ENCODE data around the gene FES. TPM values are rescaled to one million over a fixed set of nuclear protein-coding genes. Genes with fewer than 3 reads are reported as not detected.

FES gene
- total RNA-seq, 6 donors from 2014 or later = 33.4 to 144 (median 68.3) TPM

DNA sequence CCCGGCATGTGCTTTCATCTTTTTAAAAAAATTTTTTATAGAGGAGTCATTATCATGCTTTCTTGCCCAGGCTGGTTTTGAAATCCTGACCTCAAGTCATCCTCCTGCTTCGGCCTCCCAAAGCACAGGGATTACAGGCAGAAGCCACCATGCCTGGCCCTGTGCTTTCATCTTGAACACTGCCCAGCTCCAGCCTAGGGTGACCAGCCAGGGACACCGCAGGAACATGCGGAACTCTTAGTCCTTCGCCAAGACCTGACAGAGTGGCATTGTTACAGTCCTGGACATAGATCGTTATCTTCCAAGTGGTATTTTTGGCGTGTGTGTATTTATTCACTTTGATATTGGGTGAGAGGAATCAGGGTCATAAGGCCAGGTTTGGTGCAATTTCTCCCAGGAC lies 23.9 kb upstream of the FES start:
- WGBS, 2 donors = 69 to 84% methylated on average over 7 of the region's 7 CpGs

DNA sequence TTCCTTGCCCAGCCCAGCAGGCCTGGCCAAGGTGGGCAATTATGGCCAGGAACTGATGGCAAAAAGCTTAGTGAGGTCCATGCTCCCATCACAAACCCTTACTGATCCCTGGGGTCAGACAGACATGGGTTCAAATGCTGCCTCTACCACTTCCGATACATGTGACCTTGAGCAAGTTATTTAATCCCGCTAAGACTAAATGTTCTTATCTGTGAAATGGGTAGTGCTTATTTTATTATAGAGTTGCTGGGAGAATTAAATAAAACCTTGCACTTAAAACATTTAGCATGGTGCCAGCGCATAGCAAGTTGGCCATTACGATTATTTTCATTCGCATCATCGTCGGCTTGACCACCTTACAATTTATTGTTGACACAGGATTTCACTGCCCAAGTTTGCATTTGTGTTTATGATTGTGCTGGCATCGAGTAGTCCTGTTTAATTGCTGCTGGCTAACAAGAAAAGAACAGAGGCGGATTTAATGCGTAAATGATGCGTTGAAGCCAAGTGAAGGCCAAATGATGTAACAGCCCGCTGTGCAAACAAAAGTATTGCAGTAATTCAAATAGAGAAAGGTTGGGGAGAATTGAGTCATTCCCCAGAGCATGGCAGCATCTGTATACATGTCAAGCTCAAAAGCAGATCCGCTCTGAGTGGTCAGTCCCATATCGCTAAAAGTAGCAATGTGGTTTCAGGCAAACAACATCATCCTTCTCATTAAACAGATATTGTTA lies 23.2 kb upstream of the FES start:
- peak overlapping the region in 1 of 4 donors; percentile 63 for H3K27ac ChIP-seq
- WGBS, 2 donors = 86 to 88% methylated on average over 14 of the region's 14 CpGs
- H3K36me3 ChIP-seq = no peaks in the 10 kb centered on the region
- H3K9me3 ChIP-seq = no peaks in the 10 kb centered on the region
- no peaks in the 10 kb centered on the region for H3K27me3 ChIP-seq
- no peak for ATAC-seq (ENCODE audit: low FRiP score in 2 of 2)
- H3K4me3 ChIP-seq = no peak overlapping the region
- DNase-seq = no peak
- TF ChIP-seq, protein P1, sequence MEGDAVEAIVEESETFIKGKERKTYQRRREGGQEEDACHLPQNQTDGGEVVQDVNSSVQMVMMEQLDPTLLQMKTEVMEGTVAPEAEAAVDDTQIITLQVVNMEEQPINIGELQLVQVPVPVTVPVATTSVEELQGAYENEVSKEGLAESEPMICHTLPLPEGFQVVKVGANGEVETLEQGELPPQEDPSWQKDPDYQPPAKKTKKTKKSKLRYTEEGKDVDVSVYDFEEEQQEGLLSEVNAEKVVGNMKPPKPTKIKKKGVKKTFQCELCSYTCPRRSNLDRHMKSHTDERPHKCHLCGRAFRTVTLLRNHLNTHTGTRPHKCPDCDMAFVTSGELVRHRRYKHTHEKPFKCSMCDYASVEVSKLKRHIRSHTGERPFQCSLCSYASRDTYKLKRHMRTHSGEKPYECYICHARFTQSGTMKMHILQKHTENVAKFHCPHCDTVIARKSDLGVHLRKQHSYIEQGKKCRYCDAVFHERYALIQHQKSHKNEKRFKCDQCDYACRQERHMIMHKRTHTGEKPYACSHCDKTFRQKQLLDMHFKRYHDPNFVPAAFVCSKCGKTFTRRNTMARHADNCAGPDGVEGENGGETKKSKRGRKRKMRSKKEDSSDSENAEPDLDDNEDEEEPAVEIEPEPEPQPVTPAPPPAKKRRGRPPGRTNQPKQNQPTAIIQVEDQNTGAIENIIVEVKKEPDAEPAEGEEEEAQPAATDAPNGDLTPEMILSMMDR (IDR thresholded peaks at IDR 0.05) = no peak
- TF ChIP-seq EP300 (IDR thresholded peaks at IDR 0.05) (no peak), POLR2AphosphoS5 (IDR thresholded peaks at IDR 0.05) (no peak), POLR2A (IDR thresholded peaks at IDR 0.05) (no peak)
- peaks cover 11 to 38% (median 27%) of the 10 kb centered on the region in 4 donors for H3K4me1 ChIP-seq

More for the DNA sequence above, 23.9 kb upstream of the FES start:
- ATAC-seq (ENCODE audit: low FRiP score in 2 of 2) (no peak), DNase-seq (no peak)
- no peak for TF ChIP-seq POLR2A (IDR thresholded peaks at IDR 0.05)
- TF ChIP-seq POLR2AphosphoS5 (IDR thresholded peaks at IDR 0.05) = peak in 1 of 2 donors; percentile 36
- TF ChIP-seq, protein P1 (IDR thresholded peaks at IDR 0.05) = no peak
- peak in 2 of 4 donors; percentile 27 to 50 for TF ChIP-seq EP300 (IDR thresholded peaks at IDR 0.05)
- Histone ChIP-seq H3K27ac (peak overlapping the region in 2 of 4 donors; percentile 8 to 63), H3K4me1 (peaks cover 11 to 33% (median 24%) of the 10 kb centered on the region in 4 donors), H3K36me3 (no peaks in the 10 kb centered on the region), H3K27me3 (no peaks in the 10 kb centered on the region), H3K4me3 (no peak overlapping the region), H3K9me3 (no peaks in the 10 kb centered on the region)

DNA sequence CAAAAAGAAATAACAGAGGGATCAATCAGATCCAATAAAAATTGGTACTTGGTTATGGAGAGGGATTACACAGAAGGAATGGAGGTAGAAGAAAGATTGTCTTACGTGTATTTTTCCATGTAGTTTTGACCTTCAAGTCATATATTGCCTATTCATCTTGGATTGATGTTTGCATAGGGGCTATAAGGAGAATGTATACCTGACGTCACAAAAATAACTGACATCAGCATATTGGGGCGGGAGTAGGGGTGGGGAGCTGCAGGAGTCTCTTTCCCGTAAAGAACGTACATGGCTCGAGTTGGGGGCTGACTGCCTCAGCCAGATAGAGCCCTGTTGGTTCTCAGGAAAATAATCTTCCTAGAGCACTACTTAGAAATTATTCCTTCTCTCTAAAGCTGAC lies 21.8 kb upstream of the FES start:
- H3K27me3 ChIP-seq = no peaks in the 10 kb centered on the region
- TF ChIP-seq POLR2AphosphoS5 (IDR thresholded peaks at IDR 0.05) (no peak), EP300 (IDR thresholded peaks at IDR 0.05) (no peak), POLR2A (IDR thresholded peaks at IDR 0.05) (no peak)
- TF ChIP-seq, protein P1 (IDR thresholded peaks at IDR 0.05) = no peak
- no peak overlapping the region for H3K4me3 ChIP-seq
- 91 to 97% methylated on average over 6 of the region's 6 CpGs for WGBS, 2 donors
- DNase-seq (no peak), ATAC-seq (ENCODE audit: low FRiP score in 2 of 2) (no peak)
- H3K9me3 ChIP-seq = no peaks in the 10 kb centered on the region
- peaks cover 11 to 47% (median 35%) of the 10 kb centered on the region in 4 donors for H3K4me1 ChIP-seq
- no peaks in the 10 kb centered on the region for H3K36me3 ChIP-seq
- peak overlapping the region; percentile 64 to 76 (median 75) for H3K27ac ChIP-seq

DNA sequence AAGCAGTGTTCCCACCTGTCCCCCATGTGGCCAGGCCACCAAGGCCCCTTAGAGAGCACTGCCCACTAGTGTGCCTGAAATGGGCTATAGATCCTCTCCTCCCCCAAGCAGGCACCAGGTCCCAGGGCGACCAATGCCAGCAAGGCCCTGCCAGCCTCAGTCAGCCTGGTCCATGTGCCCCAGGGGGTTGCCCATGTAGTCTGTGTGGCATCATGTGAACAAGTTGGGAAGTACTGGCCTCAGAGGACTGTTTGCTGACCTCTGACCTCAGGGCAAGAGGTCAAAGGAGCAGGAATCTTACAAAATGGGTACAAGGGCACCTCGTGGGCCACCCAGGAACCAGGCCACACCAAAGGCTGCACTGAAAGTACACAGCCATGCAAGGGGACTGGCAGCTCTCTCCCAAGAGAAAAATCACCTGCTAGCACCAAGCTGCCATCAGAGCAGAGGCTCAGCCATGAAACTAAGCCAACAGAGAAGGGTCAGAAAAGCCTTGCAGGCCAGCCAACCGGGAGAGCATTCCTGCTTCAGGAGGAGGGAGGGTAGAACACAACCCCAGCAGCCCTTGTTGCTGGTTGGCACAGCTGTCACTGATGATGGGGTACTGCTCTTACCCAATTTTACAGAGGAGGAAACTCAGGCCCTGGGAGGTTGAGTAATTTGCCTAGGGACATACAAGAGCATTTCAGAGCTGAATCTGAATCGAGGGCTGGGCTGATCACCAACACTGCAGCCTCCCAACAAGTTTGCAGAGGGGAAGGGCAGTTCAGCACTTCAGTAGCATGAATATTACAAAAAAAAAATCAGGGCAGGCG lies 21.1 kb upstream of the FES start:
- Histone ChIP-seq H3K4me3 (no peak overlapping the region), H3K27me3 (no peaks in the 10 kb centered on the region), H3K27ac (peak overlapping the region; percentile 64 to 76 (median 75)), H3K4me1 (peaks cover 13 to 49% (median 37%) of the 10 kb centered on the region in 4 donors), H3K9me3 (no peaks in the 10 kb centered on the region), H3K36me3 (no peaks in the 10 kb centered on the region)
- DNase-seq = peak in 1 of 2 donors; percentile 88
- TF ChIP-seq EP300 (IDR thresholded peaks at IDR 0.05) (no peak), POLR2A (IDR thresholded peaks at IDR 0.05) (peak in 1 of 4 donors; percentile 51), POLR2AphosphoS5 (IDR thresholded peaks at IDR 0.05) (peak in 1 of 2 donors; percentile 36)
- TF ChIP-seq, protein P1 (IDR thresholded peaks at IDR 0.05) = no peak
- peak; percentile 72 to 81 for ATAC-seq (ENCODE audit: low FRiP score in 2 of 2)
- 42 to 55% methylated on average over 4 to 5 of the region's 5 CpGs for WGBS, 2 donors
